GM23248 (cell line): ENCODE measurements around the gene TIMM22.

Source experiments
- EZH2 ChIP-seq: fragments of 200-600 bp; sonication (generic); IDR thresholded peaks from 2 replicates; pipeline ENCODE4 v1.6.1; 2018; ENCODE audit warnings: antibody characterized with exemption, mild to moderate bottlenecking; ENCODE audit not compliant: insufficient read depth, poor library complexity, severe bottlenecking
- EZH2phosphoT487 ChIP-seq: fragments of 200-600 bp; sonication (generic); IDR thresholded peaks from 2 replicates; pipeline ENCODE4 v1.6.1; 2018; ENCODE audit warnings: antibody characterized with exemption, moderate library complexity, mild to moderate bottlenecking, low read depth; ENCODE audit not compliant: insufficient read depth

GRCh38 chr17:1040216-1040600, 43.3 kb downstream of the TIMM22 start:
- TF ChIP-seq EZH2 (no peak), EZH2phosphoT487 (no peak)
